Esophagus muscularis mucosa (tissue), 4 donors: ENCODE data around the gene WDR4. TPM values are rescaled to one million over a fixed set of nuclear protein-coding genes. Genes with fewer than 3 reads are reported as not detected.

ENCODE experiments used
- DNase-seq: peaks from one replicate; pipeline ENCODE4 v3.0.0-alpha.2; 2017; ENCODE audit errors: extremely low spot score
- H3K27ac ChIP-seq, 4 donors: fragments of 200-600 bp; sonication (generic); replicated peaks in 1 of 4; 1 replicate in 3 of 4; 2 replicates in 1 of 4; pipeline ENCODE4 v1.5.1; 2016 to 2019; ENCODE audit warnings: mild to moderate bottlenecking in 1 of 4
- H3K27me3 ChIP-seq, 4 donors: fragments of 200-600 bp; sonication (generic); one replicate each; pipeline versions ENCODE4 v1.5.1 to v1.6.0; 2016 to 2019
- H3K36me3 ChIP-seq, 4 donors: fragments of 200-600 bp; sonication (generic); one replicate each; pipeline ENCODE4 v1.5.1; 2016 to 2019
- H3K4me1 ChIP-seq, 4 donors: fragments of 200-600 bp; sonication (generic); one replicate each; pipeline ENCODE4 v1.5.1; 2016 to 2019
- H3K4me3 ChIP-seq, 4 donors: fragments of 200-600 bp; sonication (generic); 1 replicate in 2 of 4; 2 replicates in 2 of 4; pipeline ENCODE4 v1.5.1; 2016 to 2019; ENCODE audit warnings: mild to moderate bottlenecking in 4 of 4, moderate library complexity in 1 of 4
- H3K9me3 ChIP-seq, 4 donors: fragments of 200-600 bp; sonication (generic); 1 replicate in 3 of 4; 2 replicates in 1 of 4; pipeline ENCODE4 v1.5.1; 2016 to 2019
- EP300 ChIP-seq: sonication (generic); formaldehyde crosslinking; IDR thresholded peaks from one replicate; pipeline ENCODE4 v1.6.1; 2017; ENCODE audit warnings: antibody characterized with exemption
- POLR2A ChIP-seq: fragments of 450-650 bp; IDR thresholded peaks from one replicate; pipeline ENCODE4 v1.6.1; 2017; ENCODE audit warnings: antibody characterized with exemption, moderate library complexity, mild to moderate bottlenecking, low read depth
- POLR2AphosphoS5 ChIP-seq, 2 donors: sonication (generic); formaldehyde crosslinking; IDR thresholded peaks; one replicate each; pipeline ENCODE4 v1.6.1; 2017; ENCODE audit warnings: antibody characterized with exemption in 2 of 2
- WGBS: methylation state at CpG from one replicate; pipeline ENCODE4 v1.1.5; 2018; 5-methylcytosine and 5-hydroxymethylcytosine counted together
- intact Hi-C: fragments of 100-400 bp; cut with DNase I; formaldehyde crosslinking; loops from one replicate; pipeline ENCODE4 v1.15.1; 2023
- total RNA-seq, 4 donors: library from RNA; depleted of rRNA; stranded (reverse); fragments of >200 nt; gene quantifications; one replicate each; pipeline versions ENCODE4 v1.1.0 to v1.2.1, GENCODE V29; 2016
- TF ChIP-seq, protein P1 (sequence below), 3 experiments: fragments of 200-600 bp in 2 of 3; fragments of 450-650 bp in 1 of 3; sonication (generic) in 2 of 3; IDR thresholded peaks; one replicate each; pipeline ENCODE4 v1.5.1; 2017 to 2019; ENCODE audit warnings: antibody characterized with exemption in 3 of 3, mild to moderate bottlenecking in 2 of 3, moderate library complexity in 1 of 3

WDR4 gene
- total RNA-seq, 4 donors from 2014 or later, result 5.8 to 10.1 (median 7.0) TPM

DNA sequence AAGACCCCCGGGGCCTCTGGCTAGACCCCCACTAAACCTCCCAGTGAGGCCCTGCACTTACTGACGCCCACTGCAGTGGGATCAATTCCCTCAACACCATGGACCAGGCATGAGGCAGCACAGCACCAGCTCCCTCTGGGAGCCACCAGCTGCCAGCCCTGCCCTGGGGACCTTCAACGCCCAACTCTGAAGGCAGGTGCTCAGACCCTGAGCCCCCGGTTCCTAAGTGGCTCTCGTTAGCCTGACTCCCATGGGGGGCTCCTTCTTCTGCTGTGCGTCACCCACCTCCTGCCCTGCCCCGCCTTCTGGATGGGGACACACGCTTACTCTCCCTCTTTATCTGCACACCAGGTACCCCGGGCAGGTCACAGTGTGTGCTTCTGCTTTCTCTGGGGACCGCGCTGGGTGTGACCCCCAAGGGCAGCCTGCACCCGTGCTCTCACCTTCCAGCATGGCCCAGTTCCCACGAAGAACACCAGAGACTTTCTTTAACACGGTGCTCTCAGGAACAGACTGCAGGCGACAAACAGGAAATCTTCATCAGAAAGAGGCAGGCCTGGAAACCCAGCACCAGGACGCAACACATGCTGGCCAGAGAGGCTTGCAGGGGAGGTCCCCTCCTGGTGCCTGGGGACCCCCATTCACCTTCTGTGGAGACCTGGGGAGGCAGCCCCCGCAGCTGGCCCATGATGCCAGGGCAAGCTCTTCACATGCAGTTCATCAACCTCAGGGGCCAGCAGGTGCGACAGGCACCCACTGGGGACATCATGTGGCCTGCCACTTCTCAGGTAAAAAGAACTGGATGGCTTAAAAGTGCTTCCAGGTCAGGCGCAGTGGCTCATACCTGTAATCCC, 27.3 kb downstream of the WDR4 start:
- WGBS, result 92% methylated on average over 15 of the region's 19 CpGs
- TF ChIP-seq EP300 (no peak), POLR2AphosphoS5 (IDR thresholded peaks at IDR 0.05) (no peak), POLR2A (no peak)
- TF ChIP-seq, protein P1, sequence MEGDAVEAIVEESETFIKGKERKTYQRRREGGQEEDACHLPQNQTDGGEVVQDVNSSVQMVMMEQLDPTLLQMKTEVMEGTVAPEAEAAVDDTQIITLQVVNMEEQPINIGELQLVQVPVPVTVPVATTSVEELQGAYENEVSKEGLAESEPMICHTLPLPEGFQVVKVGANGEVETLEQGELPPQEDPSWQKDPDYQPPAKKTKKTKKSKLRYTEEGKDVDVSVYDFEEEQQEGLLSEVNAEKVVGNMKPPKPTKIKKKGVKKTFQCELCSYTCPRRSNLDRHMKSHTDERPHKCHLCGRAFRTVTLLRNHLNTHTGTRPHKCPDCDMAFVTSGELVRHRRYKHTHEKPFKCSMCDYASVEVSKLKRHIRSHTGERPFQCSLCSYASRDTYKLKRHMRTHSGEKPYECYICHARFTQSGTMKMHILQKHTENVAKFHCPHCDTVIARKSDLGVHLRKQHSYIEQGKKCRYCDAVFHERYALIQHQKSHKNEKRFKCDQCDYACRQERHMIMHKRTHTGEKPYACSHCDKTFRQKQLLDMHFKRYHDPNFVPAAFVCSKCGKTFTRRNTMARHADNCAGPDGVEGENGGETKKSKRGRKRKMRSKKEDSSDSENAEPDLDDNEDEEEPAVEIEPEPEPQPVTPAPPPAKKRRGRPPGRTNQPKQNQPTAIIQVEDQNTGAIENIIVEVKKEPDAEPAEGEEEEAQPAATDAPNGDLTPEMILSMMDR (IDR thresholded peaks at IDR 0.05), result no peak

DNA sequence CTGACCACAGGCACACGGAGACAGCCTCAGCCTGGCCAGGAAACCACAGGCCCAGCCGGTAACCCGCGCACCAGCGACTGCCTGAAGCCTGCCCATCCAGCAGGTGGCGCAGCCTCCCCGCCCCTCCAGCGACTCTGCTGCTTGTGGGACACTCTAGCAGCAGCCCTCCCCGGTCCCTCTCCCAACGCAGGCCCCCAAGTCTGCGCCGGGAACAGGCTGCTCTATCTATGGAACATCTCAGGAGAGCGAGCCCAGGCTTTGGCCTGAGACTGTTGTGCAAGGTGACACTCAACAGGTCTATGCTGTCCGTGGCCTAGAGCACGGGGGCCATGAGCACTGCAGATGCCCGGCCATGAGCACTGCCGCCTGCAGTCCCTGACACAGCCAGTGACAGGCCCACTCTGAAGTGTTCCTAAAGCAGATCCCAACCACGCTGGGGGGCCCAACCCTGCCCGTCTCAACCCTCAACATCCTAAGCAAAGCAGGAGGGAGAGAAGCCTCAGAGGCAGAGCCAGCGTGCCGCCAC, 28.4 kb downstream of the WDR4 start:
- TF ChIP-seq, protein P1 (IDR thresholded peaks at IDR 0.05), result peak in 1 of 3 experiments; percentile 39
- TF ChIP-seq POLR2AphosphoS5 (IDR thresholded peaks at IDR 0.05) (no peak), EP300 (no peak), POLR2A (no peak)
- peaks cover 51 to 92% (median 91%) of the 10 kb centered on the region in 4 donors for H3K36me3 ChIP-seq
- intact Hi-C loops, result no loop called here
- DNase-seq, result no peak
- H3K4me3 ChIP-seq, result no peak overlapping the region
- H3K9me3 ChIP-seq, result no peaks in the 10 kb centered on the region
- H3K4me1 ChIP-seq, result no peaks in the 10 kb centered on the region
- WGBS, result no CpG with 5 or more reads among the region's 21 CpGs
- no peak overlapping the region for H3K27ac ChIP-seq
- no peaks in the 10 kb centered on the region for H3K27me3 ChIP-seq

More for the DNA sequence above, 27.3 kb downstream of the WDR4 start:
- H3K4me3 ChIP-seq, result no peak overlapping the region
- H3K36me3 ChIP-seq, result peaks cover 57 to 94% (median 93%) of the 10 kb centered on the region in 4 donors
- intact Hi-C loops, result no loop called here
- no peak overlapping the region for H3K27ac ChIP-seq
- H3K4me1 ChIP-seq, result no peaks in the 10 kb centered on the region
- no peak for DNase-seq
- H3K27me3 ChIP-seq, result no peaks in the 10 kb centered on the region
- no peaks in the 10 kb centered on the region for H3K9me3 ChIP-seq

DNA sequence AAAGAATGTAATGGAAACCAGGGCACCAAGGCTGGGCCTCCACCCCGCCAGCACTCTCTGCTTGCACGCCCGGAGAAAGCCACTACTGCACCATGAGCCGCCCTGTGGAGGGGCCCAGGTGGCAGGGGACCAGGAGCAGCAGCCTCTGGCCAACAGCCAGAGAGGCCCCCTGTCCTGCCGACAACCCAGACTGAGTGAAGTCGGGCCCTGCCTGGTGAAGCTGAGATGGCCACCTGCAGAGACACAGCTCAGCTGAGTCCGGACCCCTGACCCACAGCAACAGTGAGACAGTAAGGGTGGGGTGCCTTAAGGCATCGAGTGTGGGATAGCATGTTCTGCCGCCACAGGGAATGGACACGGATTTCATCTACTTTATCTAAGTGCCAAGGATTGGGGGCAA, 28.9 kb downstream of the WDR4 start:
- peaks cover 46 to 92% (median 91%) of the 10 kb centered on the region in 4 donors for H3K36me3 ChIP-seq
- peaks cover 0 to 2% (median 1%) of the 10 kb centered on the region in 4 donors for H3K4me1 ChIP-seq
- intact Hi-C loops, result no loop called here
- H3K27me3 ChIP-seq, result no peaks in the 10 kb centered on the region
- no peak overlapping the region for H3K27ac ChIP-seq
- no peak overlapping the region for H3K4me3 ChIP-seq
- no peaks in the 10 kb centered on the region for H3K9me3 ChIP-seq
- WGBS, result 75% methylated on average over 4 of the region's 10 CpGs
- DNase-seq, result no peak
- TF ChIP-seq, protein P1 (IDR thresholded peaks at IDR 0.05), result no peak
- TF ChIP-seq POLR2AphosphoS5 (IDR thresholded peaks at IDR 0.05), result no peak
- no peak for TF ChIP-seq POLR2A
- no peak for TF ChIP-seq EP300

DNA sequence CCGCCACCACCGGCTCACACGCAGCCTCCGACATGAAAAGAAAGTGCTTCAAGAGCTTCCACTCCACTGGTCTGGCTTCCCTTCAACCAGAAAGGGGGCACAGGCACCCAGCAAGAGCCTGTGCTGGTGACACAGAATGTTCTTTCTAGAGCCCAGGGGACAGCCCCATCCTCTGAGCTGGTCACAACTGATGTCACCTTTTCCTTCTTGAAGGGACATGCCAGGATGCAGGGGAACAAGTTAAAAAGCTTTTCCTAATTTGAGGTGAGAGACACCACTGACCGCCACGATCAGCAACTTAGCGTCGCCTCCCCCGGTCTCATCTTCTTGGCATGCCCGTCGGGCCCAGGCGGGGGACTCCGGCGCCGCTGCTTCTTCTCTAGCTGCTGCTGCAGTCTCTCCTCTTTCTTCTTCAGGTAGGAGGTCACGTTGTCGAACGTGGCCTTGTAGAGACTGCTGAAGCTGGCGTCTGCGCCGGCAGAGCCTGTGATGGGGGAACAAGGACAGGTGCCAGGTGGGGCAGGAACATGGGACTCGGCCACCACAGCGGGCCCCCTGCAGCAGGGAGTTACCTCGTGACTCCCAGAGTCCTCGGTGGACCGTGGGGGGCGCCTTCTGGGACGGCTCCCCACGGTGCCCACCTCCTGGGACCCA, 29.5 kb downstream of the WDR4 start:
- H3K4me1 ChIP-seq, result peaks cover 0 to 8% (median 2%) of the 10 kb centered on the region in 4 donors
- no peaks in the 10 kb centered on the region for H3K9me3 ChIP-seq
- H3K27me3 ChIP-seq, result no peaks in the 10 kb centered on the region
- intact Hi-C loops, result no loop called here
- TF ChIP-seq POLR2A (no peak), POLR2AphosphoS5 (IDR thresholded peaks at IDR 0.05) (no peak), EP300 (no peak)
- TF ChIP-seq, protein P1 (IDR thresholded peaks at IDR 0.05), result no peak
- 97% methylated on average over 21 of the region's 29 CpGs for WGBS
- H3K27ac ChIP-seq, result no peak overlapping the region
- no peak overlapping the region for H3K4me3 ChIP-seq
- no peak for DNase-seq
- H3K36me3 ChIP-seq, result peaks cover 40 to 92% (median 91%) of the 10 kb centered on the region in 4 donors
